ENCODE results near the gene SIAH1.
"Not testable (repeated sequence)": the region's sequence is repeated elsewhere in the genome, so short reads cannot be mapped to it uniquely, and the experiment has no call there.

The SIAH1 gene

DNA sequence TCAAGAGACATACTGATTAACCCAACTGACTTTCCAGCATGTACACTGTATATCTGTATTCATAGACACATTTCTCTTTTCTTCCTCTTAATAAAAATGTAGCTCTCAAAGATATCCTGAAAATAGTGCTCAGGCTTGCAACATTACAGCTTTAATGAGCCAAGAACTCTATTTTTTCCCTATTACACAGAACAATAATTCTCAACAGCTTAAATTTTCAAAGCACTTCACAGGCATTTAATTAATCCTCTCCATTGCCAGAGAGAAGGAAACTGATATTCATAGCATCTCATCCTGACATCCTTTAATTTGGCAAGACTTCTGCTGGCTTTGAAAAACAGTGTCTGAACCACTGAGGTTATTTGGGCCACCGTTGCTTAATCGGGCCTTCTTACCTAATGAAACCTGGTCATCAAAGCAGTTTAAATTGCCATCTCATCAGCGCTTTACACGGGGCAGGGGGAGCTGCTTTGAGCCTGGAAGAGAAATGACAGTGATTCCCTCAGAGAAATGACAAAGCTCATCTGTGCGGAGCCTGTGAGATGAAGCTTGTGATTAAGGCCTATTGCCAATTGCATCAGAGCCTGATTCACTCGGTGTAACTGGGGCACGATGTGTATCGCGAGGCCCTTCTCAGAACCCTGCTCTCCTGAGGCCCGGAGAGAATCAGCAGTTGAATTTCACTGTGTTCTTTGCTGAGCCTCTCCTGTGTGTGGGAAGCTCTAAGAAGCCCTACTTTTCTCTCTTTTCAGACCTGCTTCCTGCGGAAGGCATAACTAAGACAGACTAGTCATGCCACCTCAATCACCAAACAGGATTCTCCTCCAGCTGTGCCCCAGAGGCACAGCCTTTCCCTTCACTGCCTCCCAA, 8.5 kb upstream of the SIAH1 start:
- DNase-seq: no peak

DNA sequence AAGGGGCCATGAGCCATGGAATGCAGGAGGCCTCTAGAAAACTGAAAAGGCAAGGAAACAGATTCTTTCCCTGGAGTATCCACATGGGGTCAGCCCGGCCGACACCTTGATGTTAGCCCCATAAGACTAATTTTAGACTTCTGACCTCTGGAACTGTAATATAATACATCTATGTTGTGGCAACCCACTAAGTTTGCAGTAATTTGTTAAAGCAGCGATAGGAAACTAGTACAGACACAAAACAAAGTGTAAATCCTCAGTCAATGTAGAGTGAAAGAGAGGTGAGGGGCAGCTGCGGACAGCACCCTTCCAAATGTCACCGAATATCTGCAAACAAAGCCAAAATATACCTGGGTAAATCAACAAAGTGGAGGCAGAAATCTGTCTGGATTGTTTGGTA, 7.2 kb upstream of the SIAH1 start:
- DNase-seq: no peak

DNA sequence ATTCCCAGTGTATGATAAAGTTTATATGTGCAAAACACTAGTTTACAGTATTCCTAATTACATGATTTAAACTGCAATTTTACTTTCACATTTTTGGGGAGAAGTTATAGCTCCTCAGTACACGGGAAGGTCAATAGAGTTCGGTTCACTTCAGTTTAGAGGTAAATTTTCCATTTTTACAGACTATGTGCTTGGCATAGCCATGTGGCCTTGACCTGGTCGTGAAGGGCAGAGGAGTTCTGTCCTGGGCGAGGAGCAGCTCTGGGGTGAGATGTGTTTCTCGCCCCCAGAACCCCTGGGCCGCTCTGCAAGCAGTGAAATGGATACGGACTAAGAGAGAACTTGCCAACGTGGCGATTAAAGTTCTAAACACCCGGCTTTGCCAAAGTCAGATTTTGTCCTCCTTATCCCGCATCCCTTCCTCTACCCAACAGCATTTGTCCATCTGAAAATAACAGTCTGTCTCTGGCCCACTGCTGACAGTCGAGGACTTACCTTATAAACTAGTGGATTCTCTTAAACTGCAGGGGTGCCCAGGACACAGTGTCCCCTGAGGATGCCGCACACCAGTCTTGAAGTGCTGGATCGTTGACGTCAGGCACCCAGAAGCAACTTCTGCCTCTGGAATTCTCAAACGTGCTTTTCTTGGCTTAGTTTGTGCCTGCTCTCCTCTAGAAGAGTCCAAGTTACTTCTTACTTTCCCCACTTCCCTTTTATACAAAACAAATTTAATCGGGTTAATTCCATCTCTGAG, 1.5 kb upstream of the SIAH1 start:
- no peak for DNase-seq

DNA sequence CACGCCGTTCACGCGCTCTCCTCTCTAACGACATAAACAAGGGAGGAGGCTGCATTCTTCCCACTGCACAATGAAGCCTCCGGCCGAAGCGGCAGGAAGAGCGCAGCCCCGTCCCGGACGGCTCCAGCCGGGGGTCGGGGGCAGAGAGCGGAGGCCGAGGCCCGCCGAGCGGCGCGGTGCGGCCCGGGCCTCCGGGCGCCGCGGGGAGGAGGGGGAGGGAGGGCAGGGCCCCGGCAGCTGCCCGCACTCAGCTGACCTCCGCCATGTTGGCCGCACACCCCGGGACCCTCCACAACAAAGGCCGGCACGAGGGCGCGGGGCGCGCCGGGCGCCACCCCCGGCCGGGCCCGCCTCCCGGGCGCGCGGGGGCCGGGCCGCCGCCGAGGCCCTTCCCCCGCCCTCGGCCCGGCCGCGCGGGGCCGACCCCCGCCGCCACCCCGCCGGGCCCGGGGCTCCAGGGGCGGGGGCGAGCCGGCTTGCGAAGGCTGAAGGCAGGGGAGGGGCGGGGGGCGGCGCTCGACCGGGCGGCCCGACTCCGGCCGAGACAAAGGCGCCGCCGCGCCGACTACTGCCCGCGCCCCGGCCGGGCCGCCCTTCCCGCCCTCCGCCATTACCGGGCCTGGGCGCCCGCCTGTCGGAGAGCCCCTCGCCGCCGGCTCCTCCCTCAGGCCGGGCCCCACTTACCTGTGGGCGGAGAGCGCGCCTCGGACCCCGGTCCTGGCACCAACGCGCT, 527 bp downstream of the SIAH1 start:
- no peak for DNase-seq

DNA sequence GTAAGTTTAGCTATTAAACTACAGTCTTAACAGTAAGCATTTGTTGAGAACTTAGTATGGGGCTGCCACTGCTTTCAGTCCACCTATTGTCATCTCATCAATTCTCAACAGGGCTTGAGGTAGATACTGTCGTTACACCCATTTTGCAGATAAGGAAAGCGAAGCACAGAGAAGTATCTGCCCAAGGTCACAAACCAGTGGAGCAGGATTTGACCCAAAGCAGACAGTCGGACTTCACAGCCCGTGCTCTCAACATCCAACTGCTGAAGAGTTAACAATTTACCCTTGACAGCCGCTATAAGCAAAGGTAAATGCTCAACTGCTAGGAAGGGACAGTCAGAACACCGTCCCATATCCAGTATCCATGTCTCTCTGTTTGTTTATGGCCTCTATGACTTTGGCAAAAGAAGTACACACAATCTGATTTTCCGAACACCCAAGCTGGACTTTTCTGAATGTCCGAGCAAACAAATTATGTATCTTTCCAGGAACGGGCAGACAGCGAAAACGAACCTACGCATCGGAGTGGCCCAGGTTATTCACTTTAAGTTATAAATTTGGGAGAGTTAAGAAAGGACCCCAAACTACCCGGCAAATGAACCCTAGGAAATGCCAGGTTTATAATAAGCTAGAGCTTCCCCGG, 1.2 kb downstream of the SIAH1 start:
- peak; percentile 16 for DNase-seq

DNA sequence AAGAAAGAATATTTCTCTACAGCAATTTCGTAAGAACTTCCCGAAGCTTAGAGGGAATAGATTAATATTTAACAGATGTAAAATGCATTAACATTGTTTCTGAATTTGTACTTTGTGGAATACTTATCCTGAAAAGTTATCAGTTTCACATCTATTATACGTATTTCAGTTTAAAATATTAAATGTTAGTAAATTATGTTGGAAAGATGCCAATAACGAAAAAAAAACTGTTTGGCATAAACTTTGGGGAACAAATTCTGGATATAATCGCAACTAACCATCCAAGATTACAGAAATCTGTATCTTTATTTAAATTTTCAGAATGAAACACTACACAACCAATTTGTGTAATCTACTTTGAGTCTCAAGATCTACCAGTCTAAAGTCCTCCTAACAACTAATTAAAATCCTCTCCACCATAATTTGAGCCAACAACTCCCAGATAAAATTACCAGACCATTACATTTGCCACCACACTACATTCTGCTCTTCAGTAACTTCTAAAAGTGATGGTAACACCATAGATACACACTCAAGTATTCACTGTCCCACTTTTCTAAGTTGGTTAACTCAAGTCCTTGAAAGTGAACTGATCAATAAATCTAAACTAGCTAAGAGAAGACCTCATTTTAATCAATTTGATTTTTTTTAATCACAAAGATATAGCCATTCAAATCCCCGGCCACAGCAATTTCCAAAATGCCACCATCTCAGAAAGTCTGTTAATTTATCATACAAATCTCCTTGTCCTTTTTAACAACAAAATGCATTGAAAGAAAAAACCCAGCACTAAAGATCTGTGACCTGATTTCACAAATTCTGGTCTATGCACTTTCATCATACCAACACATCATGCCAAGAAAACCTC, 2.0 kb downstream of the SIAH1 start:
- DNase-seq: no peak

DNA sequence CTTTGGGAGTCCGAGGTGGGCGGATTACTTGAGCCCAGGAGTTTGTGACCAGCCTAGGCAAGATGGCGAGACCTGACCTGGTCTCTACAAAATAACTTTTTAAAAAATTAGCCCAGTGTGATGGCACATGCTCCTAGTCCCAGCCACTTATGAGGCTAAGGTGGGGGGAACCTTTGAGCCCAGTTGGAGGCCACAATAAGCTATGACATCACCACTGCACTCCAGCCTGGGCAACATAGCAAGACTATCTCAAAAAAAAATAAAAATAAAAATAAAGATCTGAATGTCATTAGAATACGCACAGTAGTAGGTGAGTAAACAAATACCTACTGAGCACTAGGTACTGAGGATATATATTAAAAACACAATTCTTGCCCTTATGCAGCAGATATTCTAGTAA, 3.1 kb downstream of the SIAH1 start:
- no peak for DNase-seq

DNA sequence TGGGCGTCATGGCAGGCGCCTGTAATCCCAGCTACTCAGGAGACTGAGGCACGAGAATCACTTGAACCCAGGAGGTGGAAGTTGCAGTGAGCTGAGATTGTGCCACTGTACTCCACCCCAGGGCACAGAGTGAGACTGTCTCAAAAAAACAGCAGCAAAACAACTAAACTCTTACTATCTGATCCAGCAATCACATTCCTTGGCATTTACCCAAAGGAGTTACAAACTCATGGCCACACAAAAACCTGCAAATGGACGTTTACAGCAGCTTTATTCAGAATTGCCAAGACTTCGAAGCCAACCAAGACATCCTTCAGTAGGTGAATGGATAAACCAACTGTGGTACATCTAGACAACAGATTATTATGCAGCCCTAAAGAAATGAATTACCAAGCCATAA, 4.0 kb downstream of the SIAH1 start:
- DNase-seq: no peak

DNA sequence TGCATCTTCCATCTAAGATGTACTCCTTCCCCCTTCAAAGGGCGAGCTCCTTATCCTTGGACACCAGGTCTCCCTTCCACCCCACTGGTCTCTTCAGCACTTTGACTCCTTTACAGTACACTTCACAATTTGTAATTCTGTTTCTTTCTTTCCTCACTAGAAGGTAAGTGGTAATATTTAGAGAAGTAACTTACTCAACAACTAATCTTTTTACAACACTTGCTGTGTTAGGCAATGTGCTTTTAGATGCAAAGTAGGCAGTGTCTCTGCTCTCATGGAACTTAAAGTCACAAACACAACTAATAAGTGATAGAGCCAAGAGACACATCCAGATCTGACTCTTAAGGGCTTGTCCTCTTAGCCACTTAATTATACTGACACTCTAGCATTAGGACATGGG, 6.4 kb downstream of the SIAH1 start:
- DNase-seq: no peak

DNA sequence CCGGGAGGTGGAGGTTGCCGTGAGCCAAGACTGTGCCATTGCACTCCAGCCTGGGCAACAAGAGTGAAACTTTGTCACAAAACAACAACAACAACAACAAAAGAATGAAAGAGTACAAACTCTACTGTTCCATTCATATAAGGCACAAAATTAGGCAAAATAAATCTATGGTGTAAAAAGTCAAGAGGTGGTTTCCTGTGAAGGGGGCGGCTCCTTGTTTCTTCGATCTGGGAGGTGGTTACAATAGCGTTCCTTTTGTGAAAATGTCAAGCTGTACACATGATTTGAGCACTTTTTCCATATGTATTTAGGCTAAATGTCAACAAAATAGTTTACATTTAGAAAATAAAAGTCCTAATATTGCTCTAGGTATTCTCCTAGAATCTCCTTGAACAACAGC, 6.9 kb downstream of the SIAH1 start:
- no peak for DNase-seq

DNA sequence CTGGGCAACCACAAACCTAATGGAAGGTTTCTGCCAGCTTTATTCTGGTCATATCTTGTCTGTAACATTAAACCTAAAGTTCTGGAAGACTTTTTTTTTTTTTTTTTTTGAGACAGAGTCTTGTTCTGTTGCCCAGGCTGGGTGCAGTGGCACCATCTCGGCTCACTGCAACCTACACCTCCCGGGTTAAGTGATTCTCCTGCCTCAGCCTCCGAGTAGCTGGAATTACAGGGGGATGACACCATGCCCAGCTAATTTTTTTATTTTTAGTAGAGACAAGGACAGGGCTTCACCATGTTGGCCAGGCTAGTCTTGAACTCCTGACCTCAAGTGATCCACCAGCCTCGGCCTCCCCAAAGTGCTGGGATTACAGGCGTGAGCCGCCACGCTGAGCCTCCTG, 7.9 kb downstream of the SIAH1 start:
- DNase-seq: not testable (repeated sequence)

DNA sequence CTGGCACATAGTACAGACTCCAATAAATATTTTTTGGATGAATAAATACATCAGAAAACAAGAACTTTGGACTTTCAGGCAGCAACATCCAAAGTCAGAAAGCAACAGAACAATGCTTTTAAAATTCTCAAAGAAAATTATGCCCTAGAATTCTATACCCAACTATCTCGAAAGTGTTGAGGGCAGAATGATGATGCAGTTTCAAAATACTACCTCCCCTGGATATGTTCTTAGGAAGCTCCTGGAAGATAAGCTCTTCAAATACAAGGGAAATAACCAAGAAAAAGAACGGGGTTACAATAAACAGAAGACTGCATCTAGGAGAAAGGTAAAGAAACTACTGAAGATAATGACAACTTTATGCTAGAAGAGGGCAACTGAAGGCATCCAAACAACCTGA, 11.0 kb downstream of the SIAH1 start:
- no peak for DNase-seq

DNA sequence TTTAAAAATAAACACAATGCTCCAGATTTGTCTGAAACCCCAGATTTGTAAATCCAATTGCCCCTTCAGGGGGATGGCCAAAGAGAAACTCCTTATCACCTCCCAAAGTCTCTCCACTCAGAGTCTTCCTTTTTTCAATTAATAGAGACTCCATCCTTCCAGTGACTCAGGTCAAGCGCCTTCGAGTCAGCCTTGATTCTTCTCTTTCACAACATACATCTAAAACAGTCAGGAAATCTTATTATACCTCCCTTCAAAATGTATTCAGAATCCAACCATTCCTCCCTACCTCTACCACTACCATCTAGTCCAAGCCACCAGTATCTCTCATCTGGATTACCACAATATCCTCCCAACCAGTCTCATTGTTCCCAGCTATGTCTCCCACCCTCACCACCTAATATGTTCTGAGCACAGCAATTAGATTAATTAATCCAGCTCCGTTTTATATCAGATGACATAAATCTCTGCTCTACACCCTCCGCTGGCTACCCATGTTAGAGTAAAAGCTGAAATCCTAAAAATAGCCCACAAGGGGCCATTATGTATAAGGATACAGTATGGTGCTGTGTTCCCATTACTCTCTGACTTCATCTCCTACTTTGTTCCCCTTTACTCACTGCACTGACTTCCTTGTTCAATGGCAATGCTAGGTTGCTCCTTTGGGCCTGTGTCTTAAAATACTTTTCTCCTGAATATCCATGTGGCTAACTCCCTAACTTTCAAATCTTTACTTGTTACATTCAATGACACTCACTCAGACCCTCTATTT, 11.8 kb downstream of the SIAH1 start:
- DNase-seq: no peak

DNA sequence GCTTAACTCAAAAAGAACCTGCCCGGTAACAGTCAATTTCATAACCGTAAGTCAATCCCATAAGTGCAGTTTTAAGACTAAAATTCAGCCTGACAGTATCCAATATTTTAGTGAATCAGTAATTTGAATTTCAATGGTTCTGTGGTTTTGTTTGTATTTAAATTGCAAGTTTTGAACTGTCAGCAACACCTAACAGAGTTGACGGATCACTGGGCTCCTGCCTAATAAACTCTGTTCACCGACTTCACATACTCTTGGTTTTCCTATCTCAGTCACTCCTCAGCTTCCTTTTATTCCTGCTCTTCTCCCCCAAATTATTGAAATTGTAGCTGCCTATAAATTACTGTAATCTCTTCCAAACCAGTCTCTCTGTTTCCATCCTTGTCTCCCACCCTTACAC, 12.5 kb downstream of the SIAH1 start:
- DNase-seq: no peak

DNA sequence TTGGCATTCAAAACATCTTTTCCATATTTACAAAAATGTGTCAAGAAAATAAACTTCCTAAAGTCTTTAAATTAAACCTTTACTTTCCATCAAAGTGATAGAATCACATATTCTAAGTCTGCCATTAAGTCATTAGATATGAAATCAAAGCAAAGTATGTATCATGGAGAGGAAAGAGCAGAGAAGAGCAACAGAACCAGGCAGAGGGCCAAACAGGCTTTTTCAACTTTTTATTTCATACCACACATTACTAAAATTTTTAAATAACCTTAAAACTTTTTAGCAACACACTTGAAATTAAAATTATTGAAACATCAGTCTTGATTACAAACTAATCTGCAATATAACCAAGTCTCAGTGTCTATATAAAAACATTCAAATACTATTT, 13.8 kb downstream of the SIAH1 start:
- DNase-seq: no peak

DNA sequence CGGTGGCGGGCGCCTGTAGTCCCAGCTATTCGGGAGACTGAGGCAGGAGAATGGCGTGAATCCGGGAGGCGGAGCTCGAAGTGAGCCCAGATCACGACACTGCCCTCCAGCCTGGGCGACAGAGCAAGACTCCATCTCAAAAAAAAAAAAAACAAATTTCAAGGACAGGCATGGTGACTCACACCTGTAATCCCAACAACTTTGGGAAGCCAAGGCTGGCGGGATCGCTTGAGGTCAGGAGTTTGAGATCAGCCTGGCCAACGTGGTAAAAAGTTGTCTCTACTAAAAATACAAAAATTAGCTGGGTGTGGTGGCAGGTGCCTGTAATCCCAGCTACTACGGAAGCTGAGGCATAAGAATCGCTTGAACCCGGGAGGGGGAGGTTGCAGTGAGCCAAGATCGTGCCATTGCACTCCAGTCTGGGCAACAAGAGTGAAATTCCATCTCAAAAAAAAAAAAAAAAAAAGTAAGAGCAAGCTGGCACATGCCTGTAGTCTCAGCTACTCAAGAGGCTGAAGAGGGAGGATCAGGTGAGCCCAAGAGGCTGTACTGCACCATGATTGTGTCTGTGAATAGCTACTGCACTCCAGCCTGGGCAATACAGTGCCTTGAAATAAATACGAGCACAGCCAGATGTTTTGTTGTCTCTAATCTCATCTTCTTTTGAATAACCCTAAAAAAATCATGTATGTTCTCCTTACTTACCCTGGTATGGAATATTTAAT, 14.4 kb downstream of the SIAH1 start:
- not testable (repeated sequence) for DNase-seq

DNA sequence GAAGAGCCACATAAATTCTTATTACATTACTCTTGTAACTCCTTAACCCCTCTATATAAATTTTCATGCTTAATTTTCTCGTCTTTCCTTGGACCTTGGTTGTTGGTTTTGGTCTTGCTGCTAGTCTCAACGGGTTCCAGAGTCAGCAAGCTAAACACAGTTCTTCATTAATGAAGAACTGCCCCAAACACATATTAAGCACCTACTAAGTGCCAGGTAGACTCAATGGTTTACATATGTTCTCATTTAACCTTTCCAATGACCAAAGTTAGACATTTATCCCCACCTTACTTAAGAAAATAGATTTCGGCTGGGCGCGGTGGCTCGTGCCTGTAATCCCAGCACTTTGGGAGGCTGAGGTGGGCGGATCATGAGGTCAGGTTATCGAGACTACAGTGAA, 15.0 kb downstream of the SIAH1 start:
- DNase-seq: no peak

DNA sequence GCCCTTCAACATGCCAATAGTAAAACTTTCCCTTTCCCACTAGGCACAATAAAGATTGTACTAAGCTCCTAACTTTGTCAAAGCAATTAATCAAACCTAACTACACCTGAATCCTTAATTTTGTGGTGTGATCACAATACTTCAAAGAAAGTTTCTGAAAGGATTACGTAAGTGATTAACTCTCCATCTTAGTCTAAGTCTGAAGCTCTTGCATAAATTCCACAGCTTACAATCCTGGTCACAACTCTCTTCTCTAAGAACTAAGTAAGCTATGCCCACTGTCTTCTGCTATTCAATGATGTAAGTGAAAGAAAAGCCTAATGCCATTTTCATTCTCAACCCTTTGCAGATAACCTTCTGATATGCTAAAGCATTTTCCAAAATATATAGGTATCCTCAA, 15.4 kb downstream of the SIAH1 start:
- no peak for DNase-seq

DNA sequence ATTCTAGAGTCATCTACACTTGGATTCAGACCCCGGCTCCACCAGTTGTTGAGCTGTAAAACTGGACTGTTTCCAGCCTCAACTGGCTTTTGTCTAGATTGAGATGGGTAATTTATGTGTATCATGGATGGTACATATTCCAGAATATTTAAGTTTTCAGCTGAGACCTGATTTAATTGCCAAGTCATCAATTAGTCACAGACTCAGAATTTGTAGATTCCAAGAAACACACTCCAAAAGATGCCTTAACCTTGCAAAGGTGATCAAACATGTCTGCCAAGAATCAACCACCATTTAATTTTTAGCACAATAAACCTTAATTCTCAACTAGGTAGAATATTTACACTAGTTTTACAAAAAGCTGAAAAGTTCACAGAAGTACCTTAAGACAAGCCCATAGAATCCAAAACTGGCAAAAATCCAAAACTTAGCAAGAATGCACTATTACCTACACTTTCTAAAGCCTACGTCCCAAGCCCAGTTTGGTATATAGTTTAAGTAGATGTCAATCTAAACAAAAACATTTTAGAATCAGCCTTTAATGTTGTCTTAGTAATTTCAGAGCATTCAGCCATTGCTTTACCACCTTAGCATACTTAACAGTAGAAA, 17.7 kb downstream of the SIAH1 start:
- no peak for DNase-seq
